HG03066 (cell line): ENCODE measurements around the gene GPC5.
"Not testable (repeated sequence)": the region's sequence is repeated elsewhere in the genome, so short reads cannot be mapped to it uniquely, and the experiment has no call there.

Source experiments
- ATAC-seq: cut with Tn5 transposase; IDR thresholded peaks from one replicate; pipeline ENCODE4 v1.9.1; 2021; ENCODE audit warnings: low read depth; ENCODE audit not compliant: unreplicated experiment

The GPC5 gene

GRCh38 chr13:92197669-92198068, 799.2 kb downstream of the GPC5 start:
- ATAC-seq = no peak

GRCh38 chr13:92218615-92219014, 820.2 kb downstream of the GPC5 start:
- ATAC-seq = no peak

GRCh38 chr13:92221916-92222315, 823.5 kb downstream of the GPC5 start:
- no peak for ATAC-seq

GRCh38 chr13:92224052-92224821, 825.8 kb downstream of the GPC5 start:
- ATAC-seq = no peak

GRCh38 chr13:92224825-92225224, 826.4 kb downstream of the GPC5 start:
- ATAC-seq = no peak

GRCh38 chr13:92225861-92226260, 827.4 kb downstream of the GPC5 start:
- ATAC-seq = no peak

GRCh38 chr13:92232871-92233270, 834.5 kb downstream of the GPC5 start:
- ATAC-seq = no peak

GRCh38 chr13:92251671-92252210, 853.3 kb downstream of the GPC5 start:
- ATAC-seq = no peak

- ATAC-seq = no peak
These were observed 857.1 kb downstream of the GPC5 start for GRCh38 chr13:92255526-92255925.

GRCh38 chr13:92256211-92256610, 857.8 kb downstream of the GPC5 start:
- no peak for ATAC-seq

- no peak for ATAC-seq
These were observed 860.6 kb downstream of the GPC5 start for GRCh38 chr13:92259046-92259445.

- no peak for ATAC-seq
These were observed 861.1 kb downstream of the GPC5 start for GRCh38 chr13:92259523-92259922.

- ATAC-seq = no peak
These were observed 861.9 kb downstream of the GPC5 start for GRCh38 chr13:92260363-92260762.

- ATAC-seq = no peak
These were observed 863.8 kb downstream of the GPC5 start for GRCh38 chr13:92262100-92262788.

GRCh38 chr13:92265408-92265807, 867.0 kb downstream of the GPC5 start:
- ATAC-seq = no peak

GRCh38 chr13:92270990-92271389, 872.6 kb downstream of the GPC5 start:
- no peak for ATAC-seq

GRCh38 chr13:92272177-92272576, 873.8 kb downstream of the GPC5 start:
- ATAC-seq = no peak

GRCh38 chr13:92280986-92281385, 882.6 kb downstream of the GPC5 start:
- ATAC-seq = not testable (repeated sequence)

GRCh38 chr13:92290718-92291307, 892.4 kb downstream of the GPC5 start:
- ATAC-seq = not testable (repeated sequence)

GRCh38 chr13:92294533-92294932, 896.1 kb downstream of the GPC5 start:
- ATAC-seq = not testable (repeated sequence)

GRCh38 chr13:92296154-92296671, 897.8 kb downstream of the GPC5 start:
- not testable (repeated sequence) for ATAC-seq
